Transverse colon (tissue), 4 donors: ENCODE measurements around the gene RTN4RL1. TPM values are rescaled to one million over a fixed set of nuclear protein-coding genes. Genes with fewer than 3 reads are reported as not detected.

Source experiments
- DNase-seq: peaks from one replicate; pipeline ENCODE4 v3.0.0-alpha.2; 2019
- H3K27ac ChIP-seq, 4 donors: fragments of 200-600 bp; sonication (generic); 2 replicates each; pipeline ENCODE4 v1.5.1; 2016 to 2018; ENCODE audit warnings: inconsistent platforms in 4 of 4
- H3K27me3 ChIP-seq: fragments of 200-600 bp; sonication (generic); 2 replicates; pipeline ENCODE4 v1.5.1; 2017; ENCODE audit warnings: inconsistent platforms
- H3K36me3 ChIP-seq, 4 donors: fragments of 200-600 bp; sonication (generic); 2 replicates each; pipeline ENCODE4 v1.5.1; 2017 to 2019; ENCODE audit warnings: inconsistent platforms in 4 of 4
- H3K4me1 ChIP-seq, 4 donors: fragments of 200-600 bp; sonication (generic); 2 replicates each; pipeline ENCODE4 v1.5.1; 2017 to 2020; ENCODE audit warnings: inconsistent platforms in 4 of 4
- H3K4me3 ChIP-seq, 4 donors: fragments of 200-600 bp; sonication (generic); 1 replicate in 1 of 4; 2 replicates in 3 of 4; pipeline versions ENCODE4 v1.5.1 to v1.6.1; 2017 to 2019; ENCODE audit warnings: inconsistent platforms in 4 of 4
- H3K9me3 ChIP-seq, 2 donors: fragments of 200-600 bp; sonication (generic); 2 replicates each; pipeline ENCODE4 v1.5.1; 2017 to 2019; ENCODE audit warnings: inconsistent platforms in 2 of 2
- CTCF ChIP-seq, 5 experiments: fragments of 200-600 bp in 3 of 5; fragments of 450-650 bp in 2 of 5; sonication (generic) in 3 of 5; IDR thresholded peaks; 1 replicate in 2 of 5; 2 replicates in 3 of 5; pipeline ENCODE4 v1.5.1; 2016 to 2017; ENCODE audit warnings: antibody characterized with exemption in 5 of 5, inconsistent platforms in 3 of 5, mild to moderate bottlenecking in 2 of 5, moderate library complexity in 1 of 5
- EP300 ChIP-seq: sonication (generic); formaldehyde crosslinking; IDR thresholded peaks from one replicate; pipeline ENCODE4 v1.6.1; 2017; ENCODE audit warnings: antibody characterized with exemption, low read depth
- POLR2A ChIP-seq: fragments of 450-650 bp; IDR thresholded peaks from one replicate; pipeline ENCODE4 v1.6.1; 2016; ENCODE audit warnings: antibody characterized with exemption, mild to moderate bottlenecking, moderate library complexity
- POLR2AphosphoS5 ChIP-seq, 3 donors: sonication (generic); formaldehyde crosslinking; IDR thresholded peaks; one replicate each; pipeline ENCODE4 v1.6.1; 2016; ENCODE audit warnings: antibody characterized with exemption in 3 of 3
- WGBS, 2 donors: methylation state at CpG; one replicate each; pipeline ENCODE4 v1.1.5; 2018; ENCODE audit warnings: low coverage in 1 of 2; 5-methylcytosine and 5-hydroxymethylcytosine counted together
- in situ Hi-C, 4 donors: fragments of 200-750 bp; cut with MboI; loops; one replicate each; pipeline versions ENCODE4 v1.15.0 to v1.15.1; 2017; ENCODE audit warnings: low sequenced_read_pairs in 3 of 4, low pct_ligation_motif_present in 1 of 4, low pct_unique_long_range_greater_than_20kb in 1 of 4
- intact Hi-C: fragments of 100-400 bp; cut with DNase I; formaldehyde crosslinking; loops from one replicate; pipeline ENCODE4 v1.15.1; 2023; ENCODE audit warnings: low total_unique reads
- total RNA-seq, 4 donors: library from RNA; depleted of rRNA; stranded (reverse); fragments of >200 nt; gene quantifications; one replicate each; pipeline ENCODE4 v1.1.0, GENCODE V29; 2016

Gene RTN4RL1
- total RNA-seq, 4 donors from 2014 or later, result 0.27 to 0.60 (median 0.48) TPM; not detected in 1

- no peaks in the 10 kb centered on the region for H3K9me3 ChIP-seq
- H3K36me3 ChIP-seq, result no peaks in the 10 kb centered on the region
- H3K4me1 ChIP-seq, result peaks cover 10 to 86% (median 67%) of the 10 kb centered on the region in 4 donors
- intact Hi-C loops, result loop anchor here (10.0 kb wide), 1 partner anchor 117 kb away; no protein-coding TSS in a partner anchor
- peaks cover 54% of the 10 kb centered on the region for H3K27me3 ChIP-seq
- no peak for DNase-seq
- TF ChIP-seq EP300 (no peak), POLR2AphosphoS5 (IDR thresholded peaks at IDR 0.05) (no peak), CTCF (IDR thresholded peaks at IDR 0.05) (no peak), POLR2A (no peak)
- 54% methylated on average over 59 of the region's 98 CpGs; no CpG with 5 or more reads in 1 of the 2 donors for WGBS, 2 donors
- peak overlapping the region; percentile 85 to 92 (median 90) for H3K27ac ChIP-seq
- in situ Hi-C loops, result loop anchor here in 1 of 4 donors (25.0 kb wide), 1 partner anchor 104 kb away; no protein-coding TSS in a partner anchor
- H3K4me3 ChIP-seq, result peak overlapping the region in 3 of 4 donors; percentile 35 to 65 (median 49)
These were observed 32.8 kb upstream of the RTN4RL1 start for GRCh38 chr17:2057760-2058585.

GRCh38 chr17:2057175-2057759 lies 32.1 kb upstream of the RTN4RL1 start:
- DNase-seq, result no peak

GRCh38 chr17:2056206-2057174 lies 31.4 kb upstream of the RTN4RL1 start:
- peaks cover 61% of the 10 kb centered on the region for H3K27me3 ChIP-seq
- peak; percentile 42 for DNase-seq
- intact Hi-C loops, result loop anchor here (10.0 kb wide), 1 partner anchor 118 kb away; no protein-coding TSS in a partner anchor

More at GRCh38 chr17:2057175-2057759, 32.1 kb upstream of the RTN4RL1 start:
- H3K4me1 ChIP-seq, result peaks cover 10 to 79% (median 64%) of the 10 kb centered on the region in 4 donors
- TF ChIP-seq EP300, result no peak
- TF ChIP-seq POLR2A, result no peak
- no peak for TF ChIP-seq CTCF (IDR thresholded peaks at IDR 0.05)
- no peak for TF ChIP-seq POLR2AphosphoS5 (IDR thresholded peaks at IDR 0.05)
- intact Hi-C loops, result loop anchor here (10.0 kb wide), 1 partner anchor 118 kb away; no protein-coding TSS in a partner anchor
- H3K9me3 ChIP-seq, result no peaks in the 10 kb centered on the region
- H3K27ac ChIP-seq, result peak overlapping the region; percentile 85 to 92 (median 90)
- WGBS, 2 donors, result 27% methylated on average over 48 of the region's 81 CpGs; no CpG with 5 or more reads in 1 of the 2 donors
- H3K4me3 ChIP-seq, result peak overlapping the region in 3 of 4 donors; percentile 35 to 65 (median 49)
- H3K27me3 ChIP-seq, result peaks cover 55% of the 10 kb centered on the region
- H3K36me3 ChIP-seq, result no peaks in the 10 kb centered on the region
- in situ Hi-C loops, result loop anchor here in 1 of 4 donors (25.0 kb wide), 1 partner anchor 105 kb away; no protein-coding TSS in a partner anchor

More at GRCh38 chr17:2056206-2057174, 31.4 kb upstream of the RTN4RL1 start:
- no peaks in the 10 kb centered on the region for H3K36me3 ChIP-seq
- peak overlapping the region in 3 of 4 donors; percentile 35 to 65 (median 49) for H3K4me3 ChIP-seq
- TF ChIP-seq EP300 (no peak), POLR2AphosphoS5 (IDR thresholded peaks at IDR 0.05) (peak in 1 of 3 donors; percentile 22)
- no peaks in the 10 kb centered on the region for H3K9me3 ChIP-seq
- WGBS, 2 donors, result 24% methylated on average over 23 of the region's 85 CpGs; no CpG with 5 or more reads in 1 of the 2 donors
- in situ Hi-C loops, result loop anchor here in 1 of 4 donors (25.0 kb wide), 1 partner anchor 106 kb away; no protein-coding TSS in a partner anchor
- H3K4me1 ChIP-seq, result peaks cover 10 to 78% (median 62%) of the 10 kb centered on the region in 4 donors
- peak overlapping the region; percentile 85 to 92 (median 90) for H3K27ac ChIP-seq
